Chondrocyte (in vitro differentiated cells): ENCODE data around the gene LTBP2. TPM values are rescaled to one million over a fixed set of nuclear protein-coding genes. Genes with fewer than 3 reads are reported as not detected.

Experiments
- DNase-seq: peaks from one replicate; pipeline ENCODE4 v3.0.0; 2021; ENCODE audit warnings: mixed read lengths, low spot score
- H3K27ac Mint-ChIP-seq: one replicate; pipeline ENCODE4 v1.8.0; 2021; ENCODE audit warnings: mild to moderate bottlenecking, moderate library complexity, mixed read lengths; ENCODE audit not compliant: unreplicated experiment
- H3K27me3 Mint-ChIP-seq: 2 replicates; pipeline ENCODE4 v1.8.0; 2021; ENCODE audit warnings: low read depth, mixed read lengths
- H3K36me3 Mint-ChIP-seq: 2 replicates; pipeline ENCODE4 v1.8.0; 2021; ENCODE audit warnings: low read depth, mixed read lengths
- H3K4me1 Mint-ChIP-seq: 2 replicates; pipeline ENCODE4 v1.8.0; 2021; ENCODE audit warnings: low read depth, mild to moderate bottlenecking, mixed read lengths
- H3K4me3 Mint-ChIP-seq: one replicate; pipeline ENCODE4 v1.8.0; 2021; ENCODE audit warnings: mild to moderate bottlenecking, moderate library complexity, mixed read lengths; ENCODE audit not compliant: unreplicated experiment
- H3K9me3 Mint-ChIP-seq: 2 replicates; pipeline ENCODE4 v1.8.0; 2021; ENCODE audit warnings: low read depth, mixed read lengths
- CTCF ChIP-seq: fragments of 200-600 bp; sonication (generic); IDR thresholded peaks from 2 replicates; pipeline ENCODE4 v1.5.0; 2021; ENCODE audit warnings: antibody characterized with exemption, mild to moderate bottlenecking, moderate library complexity
- total RNA-seq: library from RNA; stranded (reverse); gene quantifications from 3 replicates; pipeline ENCODE4 v1.2.1, GENCODE V29; 2021

Gene LTBP2
- total RNA-seq, 1 donor from 2014 or later, result 215 TPM

GRCh38 chr14:74616507-74616906, 4.5 kb upstream of the LTBP2 start:
- no peaks in the 10 kb centered on the region for H3K27me3 Mint-ChIP-seq
- H3K27ac Mint-ChIP-seq, result peak overlapping the region; percentile 94
- no peaks in the 10 kb centered on the region for H3K36me3 Mint-ChIP-seq
- H3K9me3 Mint-ChIP-seq, result no peaks in the 10 kb centered on the region
- H3K4me1 Mint-ChIP-seq, result peaks cover 83% of the 10 kb centered on the region
- TF ChIP-seq CTCF, result no peak
- DNase-seq, result no peak
- peak overlapping the region; percentile 44 for H3K4me3 Mint-ChIP-seq

- DNase-seq, result no peak
- Mint-ChIP-seq H3K4me1 (peaks cover 80% of the 10 kb centered on the region), H3K27me3 (no peaks in the 10 kb centered on the region), H3K9me3 (no peaks in the 10 kb centered on the region), H3K4me3 (no peak overlapping the region), H3K36me3 (no peaks in the 10 kb centered on the region), H3K27ac (peak overlapping the region; percentile 94)
- TF ChIP-seq CTCF, result no peak
Measured at GRCh38 chr14:74615735-74616134, 3.7 kb upstream of the LTBP2 start.

GRCh38 chr14:74614508-74615495, 2.8 kb upstream of the LTBP2 start:
- Mint-ChIP-seq H3K9me3 (no peaks in the 10 kb centered on the region), H3K4me3 (no peak overlapping the region), H3K27me3 (no peaks in the 10 kb centered on the region), H3K4me1 (peaks cover 80% of the 10 kb centered on the region), H3K27ac (peak overlapping the region; percentile 94), H3K36me3 (no peaks in the 10 kb centered on the region)
- no peak for TF ChIP-seq CTCF
- DNase-seq, result no peak

GRCh38 chr14:74613211-74613914, 1.3 kb upstream of the LTBP2 start:
- Mint-ChIP-seq H3K27ac (peak overlapping the region; percentile 42), H3K27me3 (no peaks in the 10 kb centered on the region), H3K4me1 (peaks cover 77% of the 10 kb centered on the region), H3K9me3 (no peaks in the 10 kb centered on the region), H3K4me3 (peak overlapping the region; percentile 55), H3K36me3 (no peaks in the 10 kb centered on the region)
- no peak for TF ChIP-seq CTCF
- no peak for DNase-seq

GRCh38 chr14:74612350-74613021, 449 bp upstream of the LTBP2 start:
- Mint-ChIP-seq H3K4me3 (peak overlapping the region; percentile 85), H3K27me3 (no peaks in the 10 kb centered on the region), H3K36me3 (no peaks in the 10 kb centered on the region), H3K9me3 (no peaks in the 10 kb centered on the region), H3K27ac (peak overlapping the region; percentile 78), H3K4me1 (peaks cover 70% of the 10 kb centered on the region)
- peak; percentile 84 for TF ChIP-seq CTCF
- no peak for DNase-seq
